DMS79 (cell line): ENCODE measurements around the gene LAMA1.

Experiments
- DNase-seq: peaks from one replicate; lab custom pipeline; 2025; lab: John Stamatoyannopoulos, UW

LAMA1 gene

GRCh38 chr18:6994056-6994770, 123.4 kb downstream of the LAMA1 start:
- DNase-seq: no peak

- DNase-seq: no peak
Measured at GRCh38 chr18:6992761-6993160, 124.8 kb downstream of the LAMA1 start.

- DNase-seq: no peak
Measured at GRCh38 chr18:6983366-6983765, 134.2 kb downstream of the LAMA1 start.

- no peak for DNase-seq
Measured at GRCh38 chr18:6982398-6982797, 135.2 kb downstream of the LAMA1 start.

GRCh38 chr18:6980363-6980762, 137.2 kb downstream of the LAMA1 start:
- DNase-seq: no peak

GRCh38 chr18:6979954-6980353, 137.6 kb downstream of the LAMA1 start:
- no peak for DNase-seq

- no peak for DNase-seq
Measured at GRCh38 chr18:6976935-6977334, 140.7 kb downstream of the LAMA1 start.

GRCh38 chr18:6975084-6975483, 142.5 kb downstream of the LAMA1 start:
- no peak for DNase-seq

GRCh38 chr18:6971823-6972478, 145.6 kb downstream of the LAMA1 start:
- DNase-seq: no peak

GRCh38 chr18:6963452-6964097, 154.0 kb downstream of the LAMA1 start:
- DNase-seq: no peak

- no peak for DNase-seq
Measured at GRCh38 chr18:6962571-6963451, 154.8 kb downstream of the LAMA1 start.

- DNase-seq: no peak
Measured at GRCh38 chr18:6961331-6961730, 156.3 kb downstream of the LAMA1 start.

- DNase-seq: no peak
Measured at GRCh38 chr18:6960656-6961055, 156.9 kb downstream of the LAMA1 start.

- no peak for DNase-seq
Measured at GRCh38 chr18:6960124-6960523, 157.5 kb downstream of the LAMA1 start.

GRCh38 chr18:6959110-6959509, 158.5 kb downstream of the LAMA1 start:
- no peak for DNase-seq

GRCh38 chr18:6956999-6957398, 160.6 kb downstream of the LAMA1 start:
- DNase-seq: no peak

GRCh38 chr18:6956495-6956894, 161.1 kb downstream of the LAMA1 start:
- DNase-seq: no peak

GRCh38 chr18:6955304-6955703, 162.3 kb downstream of the LAMA1 start:
- no peak for DNase-seq

- no peak for DNase-seq
Measured at GRCh38 chr18:6954501-6954900, 163.1 kb downstream of the LAMA1 start.

- no peak for DNase-seq
Measured at GRCh38 chr18:6951336-6952090, 166.1 kb downstream of the LAMA1 start.

- DNase-seq: no peak
Measured at GRCh38 chr18:6950641-6951040, 167.0 kb downstream of the LAMA1 start.
